NCI-H510A treated with DMSO at 0.1 percent for 48 hours (cell line): ENCODE data around the gene MPDZ.
A peak's percentile ranks its signal among the peaks of the same experiment; 100 is the strongest.

Experiments
- DNase-seq: peaks from one replicate; lab custom pipeline; 2025; lab: John Stamatoyannopoulos, UW

Gene MPDZ

GRCh38 chr9:13186091-13186490 lies 93.4 kb downstream of the MPDZ start:
- DNase-seq, result no peak

DNA sequence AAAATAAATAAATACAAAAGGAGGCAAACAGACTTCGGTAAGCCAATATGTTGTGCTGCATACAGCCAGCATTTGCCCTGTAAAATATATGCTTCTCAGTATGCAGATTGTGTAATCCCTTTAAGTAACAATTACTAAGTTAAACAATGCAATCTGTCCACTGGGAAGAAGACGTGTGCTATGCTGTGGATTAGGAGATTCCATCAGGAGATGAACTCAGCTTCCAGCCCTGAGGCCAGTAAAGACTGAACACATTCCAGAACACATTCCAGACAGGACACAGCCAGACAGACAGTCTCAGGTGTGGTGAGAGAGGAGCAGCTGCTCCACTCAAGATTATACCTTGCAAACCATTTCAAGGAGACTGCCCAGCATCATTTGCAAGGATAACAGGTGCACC lies 97.8 kb downstream of the MPDZ start:
- no peak for DNase-seq

- no peak for DNase-seq
Observed at GRCh38 chr9:13179257-13179656, 100.2 kb downstream of the MPDZ start.

DNA sequence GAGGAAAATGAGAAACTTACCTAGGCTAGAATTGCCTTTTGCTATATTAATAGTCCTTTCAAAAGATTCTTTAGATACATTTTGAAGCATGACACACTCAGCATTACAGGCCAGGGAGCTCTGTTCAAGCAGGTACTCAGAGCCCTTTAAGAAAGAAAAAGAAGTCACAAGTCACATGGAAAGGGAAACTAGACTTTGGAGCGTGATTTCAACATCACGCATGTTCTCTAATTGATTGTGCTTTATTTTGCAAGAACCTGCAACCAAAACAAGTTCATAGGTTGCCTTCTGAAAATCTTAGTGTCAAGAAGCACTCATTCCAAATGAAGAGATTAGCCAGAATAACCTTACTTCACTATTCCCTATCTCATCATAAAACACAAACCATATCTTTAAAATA lies 103.8 kb downstream of the MPDZ start:
- DNase-seq, result no peak

DNA sequence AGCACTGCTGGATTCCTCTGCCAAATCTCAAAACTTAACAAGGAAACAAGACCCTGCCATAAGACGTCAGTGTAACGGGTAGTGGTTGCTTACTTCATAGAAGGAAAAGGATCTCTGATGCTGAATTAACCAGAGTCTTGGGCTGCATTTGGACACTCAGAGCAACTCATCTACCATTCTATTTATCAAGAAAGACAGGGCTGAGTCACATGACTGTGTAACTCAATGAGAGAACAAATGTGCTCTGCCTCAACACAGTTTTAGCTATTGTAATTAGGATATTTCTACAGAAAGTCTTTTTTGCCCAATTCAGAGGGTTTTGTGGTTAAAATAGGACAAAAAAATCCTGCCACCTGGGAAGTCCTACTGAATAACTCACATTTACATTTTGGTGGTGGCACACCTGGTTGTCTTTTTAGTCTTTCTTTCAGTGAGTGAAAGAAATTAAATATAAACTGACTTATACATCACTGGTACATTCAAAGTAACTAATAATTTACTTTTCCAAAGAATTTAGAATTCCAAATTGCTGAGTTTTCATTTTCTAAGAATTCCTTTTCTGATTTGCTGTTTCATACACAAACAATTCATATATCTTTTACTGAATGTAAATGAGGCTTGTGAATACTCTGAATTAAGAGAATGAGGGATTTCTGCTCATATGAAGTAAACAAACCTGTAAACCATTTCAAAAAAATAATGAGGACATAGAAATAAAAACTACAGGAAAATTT lies 104.4 kb downstream of the MPDZ start:
- no peak for DNase-seq

- DNase-seq, result no peak
Observed at GRCh38 chr9:13173553-13173952, 105.9 kb downstream of the MPDZ start.

DNA sequence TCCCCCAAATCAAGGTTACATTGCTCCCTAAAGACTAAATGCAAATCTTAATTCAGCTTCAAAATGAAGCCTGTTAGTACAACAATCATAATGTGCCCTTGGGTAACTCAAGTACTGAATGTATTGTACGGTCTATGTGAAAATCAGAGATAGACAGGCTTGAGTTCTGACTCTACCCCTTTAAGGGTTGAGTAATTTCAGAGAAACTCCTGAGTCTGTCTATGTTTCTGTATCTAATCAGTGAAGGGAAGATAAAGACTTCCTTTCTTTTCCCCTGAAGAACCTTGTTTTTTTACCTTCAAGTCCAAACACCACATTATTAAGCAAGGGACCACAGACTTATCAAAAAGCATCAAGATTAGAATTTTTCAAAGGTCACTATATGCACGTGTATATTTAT lies 108.2 kb downstream of the MPDZ start:
- no peak for DNase-seq

DNA sequence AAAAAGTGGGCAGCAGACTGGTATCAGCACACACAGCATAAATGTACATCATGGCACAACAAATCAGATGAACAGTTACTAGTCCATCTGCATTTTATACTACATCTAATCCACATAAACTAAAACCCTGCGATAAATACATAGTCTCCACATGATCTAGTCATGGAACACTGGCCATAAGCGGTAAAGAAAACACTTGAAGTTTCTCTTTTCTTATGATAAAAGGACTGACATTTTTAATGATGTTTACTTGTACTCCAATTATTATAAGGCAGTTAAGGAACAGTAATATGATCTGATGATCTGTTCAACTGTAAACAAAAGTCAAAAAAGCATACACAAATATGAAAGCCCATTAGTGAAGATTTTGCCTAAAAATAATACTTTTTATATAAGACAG lies 112.5 kb downstream of the MPDZ start:
- DNase-seq, result peak; percentile 55

DNA sequence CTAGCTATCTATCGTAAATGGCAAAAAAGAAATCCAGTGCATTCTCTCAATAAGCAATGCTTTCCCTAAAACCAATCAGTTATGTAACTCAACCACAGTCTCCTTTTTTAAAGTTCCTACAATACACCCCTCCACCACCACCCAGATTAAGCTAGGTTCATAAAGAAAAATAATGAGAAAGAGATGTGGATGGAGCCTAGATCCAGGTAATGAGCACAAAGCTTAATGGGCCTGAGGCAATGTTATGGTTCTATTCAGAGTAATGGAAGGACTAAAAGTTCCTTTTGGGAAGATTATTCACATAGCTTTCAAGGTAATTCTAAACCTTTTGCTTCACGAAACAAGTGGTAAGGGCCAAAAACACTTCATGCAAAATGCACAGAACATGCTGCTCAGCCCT lies 113.5 kb downstream of the MPDZ start:
- DNase-seq, result no peak

GRCh38 chr9:13165236-13165945 lies 114.1 kb downstream of the MPDZ start:
- DNase-seq, result no peak

DNA sequence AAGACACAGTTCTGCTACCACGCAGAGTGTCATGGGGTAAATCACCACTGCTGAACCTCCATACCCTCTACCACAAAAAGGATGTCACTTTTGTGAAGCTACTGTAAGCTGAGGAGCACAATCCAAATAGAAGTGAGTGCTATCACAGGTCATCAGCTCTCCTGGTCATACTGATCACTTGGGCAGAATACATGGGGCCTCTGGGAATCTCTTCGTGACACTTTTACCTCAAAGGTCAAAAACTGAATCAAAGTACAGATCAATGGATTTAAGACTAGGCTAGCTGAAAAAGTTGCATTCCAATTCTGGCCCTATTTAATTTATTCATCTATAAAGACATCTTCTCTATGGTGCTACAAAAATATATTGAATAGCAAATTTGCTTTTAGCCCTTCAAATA lies 115.5 kb downstream of the MPDZ start:
- DNase-seq, result no peak

GRCh38 chr9:13163287-13163686 lies 116.2 kb downstream of the MPDZ start:
- DNase-seq, result no peak

- DNase-seq, result no peak
Observed at GRCh38 chr9:13160051-13160450, 119.4 kb downstream of the MPDZ start.

DNA sequence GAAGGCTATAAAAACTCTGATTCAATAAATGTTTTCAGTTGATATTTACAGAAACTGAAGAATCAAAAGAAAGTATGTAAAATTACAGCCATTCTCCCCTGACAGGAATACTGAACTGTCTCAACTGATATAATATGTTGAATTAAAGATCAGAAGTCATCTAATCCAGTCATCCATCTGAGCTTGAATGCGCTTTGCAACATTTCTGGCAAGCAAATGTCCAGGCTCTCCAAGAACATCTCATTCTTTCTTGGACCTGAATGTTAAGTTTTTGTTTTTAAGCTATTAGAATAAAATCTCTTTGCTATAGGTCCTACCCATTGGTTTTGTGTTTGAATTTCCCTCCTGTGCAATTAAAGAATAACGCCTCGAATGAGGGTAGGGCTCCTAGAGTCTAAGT lies 120.5 kb downstream of the MPDZ start:
- no peak for DNase-seq

DNA sequence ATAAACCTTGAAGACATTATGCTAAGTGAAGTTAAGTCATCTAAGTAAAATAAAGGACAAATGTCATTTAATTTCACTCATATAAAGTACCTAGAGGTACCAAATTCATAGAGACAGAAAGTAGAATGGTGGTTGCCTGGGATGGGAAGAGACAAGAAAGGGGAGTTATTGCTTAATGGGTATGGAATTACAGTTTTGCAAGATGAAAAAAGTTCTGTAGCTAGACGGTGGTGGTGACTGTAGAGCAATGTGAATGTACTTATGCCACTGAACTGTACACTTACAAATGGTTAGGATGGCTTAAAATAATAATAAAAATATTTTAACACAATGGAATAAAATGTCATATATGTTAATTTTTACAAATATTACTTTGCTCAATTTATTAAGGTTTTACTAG lies 128.0 kb downstream of the MPDZ start:
- no peak for DNase-seq

DNA sequence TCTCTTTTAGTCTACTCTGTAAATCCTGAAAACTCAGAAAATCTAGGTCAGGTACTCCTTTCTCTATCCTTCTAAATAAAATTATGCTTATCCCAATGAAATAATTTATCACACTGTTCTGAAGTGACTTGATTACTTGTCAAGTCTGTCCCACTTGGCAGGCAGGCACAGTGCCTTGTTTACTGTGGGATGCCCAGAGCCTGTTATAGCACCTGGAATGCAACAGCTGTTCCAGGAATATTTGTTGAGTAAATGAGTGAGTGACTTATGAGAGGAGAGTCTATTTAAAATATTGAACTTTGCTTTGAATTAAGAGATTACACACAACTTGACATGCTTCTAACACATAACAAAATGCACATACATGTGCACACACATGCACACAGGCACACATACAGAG lies 130.0 kb downstream of the MPDZ start:
- DNase-seq, result peak; percentile 17

GRCh38 chr9:13146840-13147239 lies 132.7 kb downstream of the MPDZ start:
- no peak for DNase-seq

GRCh38 chr9:13145340-13145739 lies 134.2 kb downstream of the MPDZ start:
- no peak for DNase-seq

DNA sequence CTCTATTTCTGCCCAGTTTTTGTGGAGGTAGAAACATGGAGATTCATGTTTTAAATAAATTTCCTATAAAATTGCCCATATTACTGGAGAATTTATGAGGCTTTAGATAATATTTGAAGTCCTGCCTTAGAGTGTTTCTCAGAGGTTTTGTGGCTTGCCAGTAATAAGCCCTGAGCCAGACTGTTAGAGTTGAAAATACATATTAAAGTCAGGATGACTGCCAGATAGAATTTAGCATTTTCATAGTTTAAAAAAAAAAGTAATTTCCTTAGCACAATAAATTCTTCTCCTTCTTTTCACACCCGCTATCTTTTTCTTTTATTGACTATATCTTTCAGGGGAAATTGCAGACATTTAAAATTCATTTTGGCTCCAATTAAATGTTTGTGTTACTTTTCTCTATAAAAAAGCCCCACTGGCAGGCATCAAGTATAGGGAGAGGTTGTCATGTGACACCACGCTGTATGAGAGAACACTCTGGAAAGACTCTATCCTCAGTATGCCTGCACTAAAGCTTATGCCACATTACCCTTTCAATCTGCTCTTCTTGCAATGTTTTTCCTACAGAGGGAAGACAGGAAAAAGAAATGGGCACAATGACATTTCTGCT lies 135.2 kb downstream of the MPDZ start:
- no peak for DNase-seq

GRCh38 chr9:13143281-13143680 lies 136.2 kb downstream of the MPDZ start:
- DNase-seq, result no peak

DNA sequence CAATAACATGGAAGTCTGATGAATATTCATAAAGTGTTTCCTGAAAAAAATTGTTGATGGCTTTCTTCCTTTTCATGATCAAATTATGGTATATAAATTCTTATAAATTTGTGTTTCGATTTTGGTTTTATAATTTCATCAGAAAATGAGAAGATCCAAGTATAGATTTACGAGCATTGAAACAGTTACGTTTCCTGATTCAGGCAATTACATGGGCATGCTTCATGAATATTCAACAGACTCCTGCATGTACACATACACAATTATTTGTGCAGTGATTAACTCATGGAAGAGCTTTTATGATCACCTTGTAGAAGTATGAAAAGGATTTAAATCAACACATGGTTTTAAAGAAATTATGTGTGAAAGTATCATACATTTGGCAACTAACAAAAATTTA lies 136.7 kb downstream of the MPDZ start:
- no peak for DNase-seq

- peak; percentile 44 for DNase-seq
Observed at GRCh38 chr9:13141629-13142028, 137.9 kb downstream of the MPDZ start.

DNA sequence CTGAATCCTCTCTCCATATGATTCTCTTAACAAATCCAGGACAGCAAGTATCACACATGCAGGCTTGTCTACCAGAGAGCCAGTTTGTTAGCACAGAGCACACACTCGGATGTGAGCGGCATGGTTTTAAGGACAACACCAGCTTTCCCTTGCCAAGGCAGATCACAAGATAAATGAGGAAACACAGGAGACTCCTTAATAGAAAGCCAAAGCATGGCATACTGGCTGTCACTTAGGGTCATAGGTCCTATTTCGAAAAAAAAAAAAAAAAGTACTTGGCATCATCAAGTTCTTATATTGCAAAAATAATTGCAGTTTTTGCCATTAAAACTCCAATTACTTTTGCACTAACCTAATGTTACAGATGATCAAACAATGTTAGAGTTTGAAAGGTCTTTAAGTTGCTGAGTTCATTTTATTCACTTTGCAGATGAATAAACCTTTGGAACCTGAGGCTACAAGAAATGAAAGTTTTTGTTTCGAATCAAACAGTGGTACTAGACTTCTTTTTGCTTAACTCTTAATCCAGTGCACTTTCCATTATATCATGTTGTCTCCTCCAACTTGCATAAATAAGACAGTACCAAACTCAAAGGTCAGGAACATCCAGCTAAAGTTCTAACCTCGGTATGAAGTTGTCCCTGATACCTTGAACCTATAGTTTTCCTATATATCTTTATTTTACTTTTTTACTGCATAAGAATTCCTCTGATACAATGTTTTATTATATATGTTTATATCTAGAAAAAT lies 138.5 kb downstream of the MPDZ start:
- DNase-seq, result no peak
